RWPE2 (cell line): ENCODE measurements around the gene WIPF2.

Experiments used
- ATAC-seq: fragments of 200-7000 bp; cut with Tn5 transposase; 3 replicates; pipeline ENCODE4 v1.9.1; 2021; ENCODE audit warnings: low read depth
- DNase-seq: peaks from one replicate; pipeline ENCODE4 v3.0.0-alpha.2; 2020; ENCODE audit warnings: low spot score
- H3K27ac ChIP-seq: fragments of 450-650 bp; 2 replicates; pipeline ENCODE4 v1.5.1; 2017; ENCODE audit warnings: mild to moderate bottlenecking; ENCODE audit not compliant: poor library complexity, severe bottlenecking
- H3K27me3 ChIP-seq: fragments of 250-450 bp; sonication (Bioruptor Pico); 2 replicates; pipeline ENCODE4 v1.5.1; 2021; ENCODE audit warnings: mild to moderate bottlenecking, moderate library complexity; ENCODE audit not compliant: insufficient read depth, poor library complexity, severe bottlenecking
- H3K36me3 ChIP-seq: fragments of 250-450 bp; sonication (Bioruptor Pico); 2 replicates; pipeline ENCODE4 v1.5.1; 2020; ENCODE audit warnings: low read depth, mild to moderate bottlenecking, moderate library complexity
- H3K4me1 ChIP-seq: fragments of 250-450 bp; sonication (Bioruptor Pico); 2 replicates; pipeline ENCODE4 v1.5.1; 2021; ENCODE audit warnings: mild to moderate bottlenecking, moderate library complexity; ENCODE audit not compliant: insufficient read depth, poor library complexity, severe bottlenecking
- H3K4me3 ChIP-seq: fragments of 250-450 bp; sonication (Bioruptor Pico); 2 replicates; pipeline ENCODE4 v1.5.1; 2021; ENCODE audit warnings: mild to moderate bottlenecking, moderate library complexity; ENCODE audit not compliant: severe bottlenecking
- H3K9me3 ChIP-seq: fragments of 250-450 bp; sonication (Bioruptor Pico); 2 replicates; pipeline ENCODE4 v1.5.1; 2021; ENCODE audit warnings: mild to moderate bottlenecking, moderate library complexity; ENCODE audit not compliant: severe bottlenecking
- CTCF ChIP-seq: fragments of 450-650 bp; IDR thresholded peaks from one replicate; pipeline ENCODE4 v1.5.1; 2017; ENCODE audit warnings: mild to moderate bottlenecking, moderate library complexity; ENCODE audit not compliant: poor library complexity, severe bottlenecking

WIPF2 gene

GRCh38 chr17:40318830-40319391, 99.8 kb downstream of the WIPF2 start:
- H3K9me3 ChIP-seq = no peaks in the 10 kb centered on the region
- no peaks in the 10 kb centered on the region for H3K36me3 ChIP-seq
- DNase-seq = no peak
- TF ChIP-seq CTCF = no peak
- H3K4me3 ChIP-seq = peak overlapping the region; percentile 91
- peaks cover 66% of the 10 kb centered on the region for H3K4me1 ChIP-seq
- ATAC-seq = no peak
- H3K27me3 ChIP-seq = no peaks in the 10 kb centered on the region
- H3K27ac ChIP-seq = peak overlapping the region; percentile 97

GRCh38 chr17:40319651-40320540, 100.8 kb downstream of the WIPF2 start:
- TF ChIP-seq CTCF = no peak
- H3K9me3 ChIP-seq = no peaks in the 10 kb centered on the region
- peaks cover 64% of the 10 kb centered on the region for H3K4me1 ChIP-seq
- DNase-seq = peak; percentile 64
- no peaks in the 10 kb centered on the region for H3K36me3 ChIP-seq
- peak overlapping the region; percentile 91 for H3K4me3 ChIP-seq
- no peak for ATAC-seq
- H3K27ac ChIP-seq = peak overlapping the region; percentile 97
- no peaks in the 10 kb centered on the region for H3K27me3 ChIP-seq

- no peaks in the 10 kb centered on the region for H3K36me3 ChIP-seq
- peak overlapping the region; percentile 97 for H3K27ac ChIP-seq
- DNase-seq (no peak), ATAC-seq (no peak)
- no peaks in the 10 kb centered on the region for H3K27me3 ChIP-seq
- no peaks in the 10 kb centered on the region for H3K9me3 ChIP-seq
- TF ChIP-seq CTCF = no peak
- H3K4me1 ChIP-seq = peaks cover 61% of the 10 kb centered on the region
- H3K4me3 ChIP-seq = no peak overlapping the region
Observed at GRCh38 chr17:40320756-40321523, 101.8 kb downstream of the WIPF2 start.

GRCh38 chr17:40321524-40321929, 102.4 kb downstream of the WIPF2 start:
- no peaks in the 10 kb centered on the region for H3K27me3 ChIP-seq
- ATAC-seq (no peak), DNase-seq (no peak)
- H3K4me3 ChIP-seq = no peak overlapping the region
- no peaks in the 10 kb centered on the region for H3K36me3 ChIP-seq
- H3K9me3 ChIP-seq = no peaks in the 10 kb centered on the region
- no peak for TF ChIP-seq CTCF
- peak overlapping the region; percentile 97 for H3K27ac ChIP-seq
- H3K4me1 ChIP-seq = peaks cover 59% of the 10 kb centered on the region
